H9 (cell line): ENCODE measurements around the gene EFNA5. TPM values are rescaled to one million over a fixed set of nuclear protein-coding genes. Genes with fewer than 3 reads are reported as not detected.

ENCODE experiments used
- DNase-seq: peaks from one replicate; pipeline ENCODE4 v3.0.0-alpha.2; 2017
- H2AFZ ChIP-seq: one replicate; pipeline ENCODE4 v1.6.1; 2013; ENCODE audit warnings: mild to moderate bottlenecking, low read length, control low read depth, moderate library complexity
- H2AK5ac ChIP-seq: 2 replicates; pipeline ENCODE4 v1.6.1; 2013; ENCODE audit warnings: low read length, control low read depth, mixed read lengths; ENCODE audit not compliant: insufficient read length
- H2BK120ac ChIP-seq: one replicate; pipeline ENCODE4 v1.6.1; 2013; ENCODE audit warnings: low read depth, mild to moderate bottlenecking, low read length, control low read depth, inconsistent platforms; ENCODE audit not compliant: poor library complexity, severe bottlenecking
- H2BK12ac ChIP-seq: 2 replicates; pipeline ENCODE4 v1.6.1; 2013; ENCODE audit warnings: low read length, control low read depth, mixed read lengths, low read depth; ENCODE audit not compliant: insufficient read length
- H2BK15ac ChIP-seq: 2 replicates; pipeline ENCODE4 v1.6.1; 2013; ENCODE audit warnings: low read depth, low read length, control low read depth
- H2BK20ac ChIP-seq: one replicate; pipeline ENCODE4 v1.6.1; 2013; ENCODE audit warnings: low read depth, mild to moderate bottlenecking, low read length, control low read depth, inconsistent platforms; ENCODE audit not compliant: poor library complexity, severe bottlenecking
- H2BK5ac ChIP-seq: 2 replicates; pipeline ENCODE4 v1.6.1; 2013; ENCODE audit warnings: low read length, control low read depth, mixed read lengths; ENCODE audit not compliant: insufficient read length
- H3K14ac ChIP-seq: 2 replicates; pipeline ENCODE4 v1.6.1; 2013; ENCODE audit warnings: low read length, control low read depth; ENCODE audit not compliant: insufficient read depth
- H3K18ac ChIP-seq: 2 replicates; pipeline ENCODE4 v1.6.1; 2013; ENCODE audit warnings: low read depth, mild to moderate bottlenecking, mixed read lengths, low read length, control low read depth; ENCODE audit not compliant: insufficient read length
- H3K23ac ChIP-seq: 2 replicates; pipeline ENCODE4 v1.6.1; 2013; ENCODE audit warnings: low read length, control low read depth, mixed read lengths, low read depth; ENCODE audit not compliant: insufficient read length
- H3K23me2 ChIP-seq: 2 replicates; pipeline ENCODE4 v1.6.1; 2013; ENCODE audit warnings: low read depth, mild to moderate bottlenecking, mixed read lengths, low read length, control low read depth; ENCODE audit not compliant: insufficient read length, poor library complexity, severe bottlenecking
- H3K27ac ChIP-seq: 2 replicates; pipeline ENCODE4 v1.5.1; 2013; ENCODE audit warnings: low read length, control low read depth, mixed read lengths, low read depth; ENCODE audit not compliant: insufficient read length
- H3K27me3 ChIP-seq: 2 replicates; pipeline ENCODE4 v1.6.1; 2013; ENCODE audit warnings: low read length, control low read depth, inconsistent platforms; ENCODE audit not compliant: insufficient read depth
- H3K4ac ChIP-seq: 2 replicates; pipeline ENCODE4 v1.6.1; 2013; ENCODE audit warnings: low read depth, mild to moderate bottlenecking, control low read depth, inconsistent platforms, low read length, moderate library complexity
- H3K4me1 ChIP-seq: 2 replicates; pipeline ENCODE4 v1.6.1; 2013; ENCODE audit warnings: low read length, control low read depth, inconsistent platforms; ENCODE audit not compliant: insufficient read depth
- H3K4me2 ChIP-seq: 2 replicates; pipeline ENCODE4 v1.6.1; 2013; ENCODE audit warnings: low read length, control low read depth, mixed read lengths; ENCODE audit not compliant: insufficient read length, insufficient read depth
- H3K56ac ChIP-seq: 2 replicates; pipeline ENCODE4 v1.6.1; 2013; ENCODE audit warnings: low read depth, mild to moderate bottlenecking, mixed read lengths, low read length, control low read depth; ENCODE audit not compliant: insufficient read length
- H3K79me1 ChIP-seq: 2 replicates; pipeline ENCODE4 v1.6.1; 2013; ENCODE audit warnings: low read depth, mild to moderate bottlenecking, moderate library complexity, low read length, control low read depth, inconsistent platforms; ENCODE audit not compliant: insufficient read depth, poor library complexity, severe bottlenecking
- H3K79me2 ChIP-seq: 2 replicates; pipeline ENCODE4 v1.6.1; 2013; ENCODE audit warnings: low read length, control low read depth, inconsistent platforms; ENCODE audit not compliant: insufficient read depth
- H3K9ac ChIP-seq: 2 replicates; pipeline ENCODE4 v1.6.1; 2013; ENCODE audit warnings: low read length, control low read depth, mixed read lengths; ENCODE audit not compliant: insufficient read length; ENCODE audit errors: extremely low read depth
- H3K9me3 ChIP-seq: one replicate; pipeline ENCODE4 v1.6.1; 2013; ENCODE audit warnings: low read depth, low read length, inconsistent platforms; ENCODE audit not compliant: control insufficient read depth
- H3T11ph ChIP-seq: one replicate; pipeline ENCODE4 v1.6.1; 2013; ENCODE audit warnings: mild to moderate bottlenecking, low read length, control low read depth, inconsistent platforms
- H4K20me1 ChIP-seq: one replicate; pipeline ENCODE4 v1.6.1; 2013; ENCODE audit not compliant: control insufficient read depth, insufficient read length, insufficient read depth
- H4K5ac ChIP-seq: 2 replicates; pipeline ENCODE4 v1.6.1; 2013; ENCODE audit warnings: low read depth, mild to moderate bottlenecking, mixed read lengths, low read length, control low read depth; ENCODE audit not compliant: insufficient read length
- H4K8ac ChIP-seq: replicated peaks from 2 replicates; pipeline ENCODE4 v1.6.1; 2013; ENCODE audit warnings: low read length, control low read depth, mixed read lengths, low read depth; ENCODE audit not compliant: insufficient read length
- H4K91ac ChIP-seq: 2 replicates; pipeline ENCODE4 v1.6.1; 2013; ENCODE audit warnings: low read depth, mild to moderate bottlenecking, moderate library complexity, mixed read lengths, low read length, control low read depth; ENCODE audit not compliant: insufficient read length
- H3K27ac Mint-ChIP-seq, 3 experiments: 2 replicates in 2 of 3; 3 replicates in 1 of 3; pipeline ENCODE4 v1.8.0; 2020 to 2021; ENCODE audit warnings: mixed read lengths in 3 of 3, mild to moderate bottlenecking in 1 of 3, moderate library complexity in 1 of 3
- H3K27me3 Mint-ChIP-seq: 2 replicates; pipeline ENCODE4 v1.8.0; 2021; ENCODE audit warnings: low read depth, mild to moderate bottlenecking, moderate library complexity, mixed read lengths
- H3K36me3 Mint-ChIP-seq, 3 experiments: 2 replicates in 2 of 3; 3 replicates in 1 of 3; pipeline ENCODE4 v1.8.0; 2020 to 2021; ENCODE audit warnings: low read depth in 3 of 3, mixed read lengths in 3 of 3; ENCODE audit not compliant: insufficient read depth in 1 of 3
- H3K4me1 Mint-ChIP-seq, 2 experiments: 2 replicates each; pipeline ENCODE4 v1.8.0; 2020; ENCODE audit warnings: mixed read lengths in 2 of 2
- H3K4me3 Mint-ChIP-seq, 2 experiments: 2 replicates in 1 of 2; 3 replicates in 1 of 2; pipeline ENCODE4 v1.8.0; 2020 to 2021; ENCODE audit warnings: mild to moderate bottlenecking in 2 of 2, mixed read lengths in 2 of 2, moderate library complexity in 1 of 2
- H3K9me3 Mint-ChIP-seq, 2 experiments: 2 replicates in 1 of 2; 3 replicates in 1 of 2; pipeline ENCODE4 v1.8.0; 2020; ENCODE audit warnings: mild to moderate bottlenecking in 2 of 2, mixed read lengths in 2 of 2, moderate library complexity in 1 of 2
- WGBS: extraction: QIAGEN DNeasy Blood & Tissue Kit; methylation state at CpG from one replicate; pipeline ENCODE4 v1.1.7; 2013; ENCODE audit warnings: missing lambda C conversion rate, low lambda C conversion rate, mixed read lengths; ENCODE audit not compliant: insufficient read length; ENCODE audit errors: extremely low coverage; 5-methylcytosine and 5-hydroxymethylcytosine counted together
- total RNA-seq: library from RNA; stranded (reverse); gene quantifications from 2 replicates; pipeline ENCODE4 v1.2.1, GENCODE V29; 2021
- TF ChIP-seq, protein P1 (sequence below): fragments of 200-600 bp; sonication (generic); conservative IDR thresholded peaks from 3 replicates; pipeline ENCODE4 v1.8.0; 2021; ENCODE audit warnings: antibody characterized with exemption, mild to moderate bottlenecking

EFNA5 gene
- total RNA-seq, 1 experiment from 2014 or later, result 20.4 TPM

- Histone ChIP-seq H4K20me1 (no peaks in the 10 kb centered on the region), H3K4ac (no peak overlapping the region), H2AK5ac (no peak overlapping the region), H3K4me1 (no peaks in the 10 kb centered on the region), H3K79me2 (no peaks in the 10 kb centered on the region), H3K23me2 (no peaks in the 10 kb centered on the region), H3K9ac (no peak overlapping the region), H3K79me1 (no peaks in the 10 kb centered on the region), H4K5ac (no peak overlapping the region), H2BK12ac (no peak overlapping the region), H3K23ac (no peak overlapping the region), H3K4me2 (no peak overlapping the region), H3T11ph (no peak overlapping the region), H4K91ac (no peak overlapping the region), H2AFZ (no peak overlapping the region), H3K9me3 (no peaks in the 10 kb centered on the region), H3K18ac (no peak overlapping the region), H3K27me3 (no peaks in the 10 kb centered on the region), H4K8ac (no peak overlapping the region), H2BK120ac (no peak overlapping the region), H3K56ac (no peak overlapping the region), H3K14ac (no peak overlapping the region), H2BK20ac (no peak overlapping the region), H3K27ac (no peak overlapping the region), H2BK15ac (no peak overlapping the region), H2BK5ac (no peak overlapping the region)
- no peaks in the 10 kb centered on the region for H3K27me3 Mint-ChIP-seq
- H3K4me1 Mint-ChIP-seq, result peaks cover 25 to 31% of the 10 kb centered on the region in 2 experiments
- DNase-seq, result no peak
- no peaks in the 10 kb centered on the region for H3K9me3 Mint-ChIP-seq
- no peaks in the 10 kb centered on the region for H3K36me3 Mint-ChIP-seq
- no peak overlapping the region for H3K27ac Mint-ChIP-seq
- H3K4me3 Mint-ChIP-seq, result no peak overlapping the region
- TF ChIP-seq, protein P1, sequence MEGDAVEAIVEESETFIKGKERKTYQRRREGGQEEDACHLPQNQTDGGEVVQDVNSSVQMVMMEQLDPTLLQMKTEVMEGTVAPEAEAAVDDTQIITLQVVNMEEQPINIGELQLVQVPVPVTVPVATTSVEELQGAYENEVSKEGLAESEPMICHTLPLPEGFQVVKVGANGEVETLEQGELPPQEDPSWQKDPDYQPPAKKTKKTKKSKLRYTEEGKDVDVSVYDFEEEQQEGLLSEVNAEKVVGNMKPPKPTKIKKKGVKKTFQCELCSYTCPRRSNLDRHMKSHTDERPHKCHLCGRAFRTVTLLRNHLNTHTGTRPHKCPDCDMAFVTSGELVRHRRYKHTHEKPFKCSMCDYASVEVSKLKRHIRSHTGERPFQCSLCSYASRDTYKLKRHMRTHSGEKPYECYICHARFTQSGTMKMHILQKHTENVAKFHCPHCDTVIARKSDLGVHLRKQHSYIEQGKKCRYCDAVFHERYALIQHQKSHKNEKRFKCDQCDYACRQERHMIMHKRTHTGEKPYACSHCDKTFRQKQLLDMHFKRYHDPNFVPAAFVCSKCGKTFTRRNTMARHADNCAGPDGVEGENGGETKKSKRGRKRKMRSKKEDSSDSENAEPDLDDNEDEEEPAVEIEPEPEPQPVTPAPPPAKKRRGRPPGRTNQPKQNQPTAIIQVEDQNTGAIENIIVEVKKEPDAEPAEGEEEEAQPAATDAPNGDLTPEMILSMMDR, result no peak
- no CpG with 5 or more reads among the region's 3 CpGs for WGBS
These were observed 72.9 kb downstream of the EFNA5 start for GRCh38 chr5:107597803-107598202.
